B cell (primary cell): ENCODE data around the gene CD40. TPM values are rescaled to one million over a fixed set of nuclear protein-coding genes. Genes with fewer than 3 reads are reported as not detected.
"Not testable (repeated sequence)": the region's sequence is repeated elsewhere in the genome, so short reads cannot be mapped to it uniquely, and the experiment has no call there.

ENCODE experiments used
- ATAC-seq: fragments of 200-7000 bp; cut with Tn5 transposase; one replicate; pipeline ENCODE4 v1.10.0; 2021; ENCODE audit warnings: low read depth, mild to moderate bottlenecking, moderate number of reproducible peaks, moderate library complexity
- CTCF ChIA-PET: fragments of 350-600 bp; sonication (Branson Sonifier 250); formaldehyde crosslinking; loops from one replicate; lab custom pipeline; 2021; ENCODE audit warnings: antibody characterized with exemption, inconsistent platforms; lab: Charles Lee
- POLR2A ChIA-PET: fragments of 350-600 bp; sonication (Branson Sonifier 250); formaldehyde crosslinking; loops from one replicate; lab custom pipeline; 2021; ENCODE audit warnings: antibody characterized with exemption; lab: Charles Lee
- DNase-seq: peaks from one replicate; pipeline ENCODE4 v3.0.0; 2013
- H2AFZ ChIP-seq: 2 replicates; pipeline ENCODE4 v1.6.1; 2012; ENCODE audit warnings: mild to moderate bottlenecking, low read depth, low read length; ENCODE audit not compliant: insufficient read depth, poor library complexity, severe bottlenecking
- H3K27ac ChIP-seq, 2 donors: 1 replicate in 1 of 2; 2 replicates in 1 of 2; pipeline ENCODE4 v1.5.1; 2012 to 2013; ENCODE audit warnings: low read length in 2 of 2, mild to moderate bottlenecking in 2 of 2, moderate library complexity in 1 of 2
- H3K27me3 ChIP-seq, 4 experiments: fragments of 200-600 bp in 1 of 4; sonication (generic) in 1 of 4; replicated peaks in 1 of 4; 1 replicate in 2 of 4; 2 replicates in 2 of 4; pipeline versions ENCODE4 v1.6.1 to v1.7.0; 2013 to 2016; ENCODE audit warnings: low read length in 3 of 4, mild to moderate bottlenecking in 2 of 4, mixed read lengths in 1 of 4, moderate library complexity in 1 of 4; ENCODE audit not compliant: insufficient read depth in 4 of 4, control insufficient read depth in 3 of 4; ENCODE audit errors: control extremely low read depth in 1 of 4
- H3K36me3 ChIP-seq, 2 experiments: replicated peaks in 1 of 2; 1 replicate in 1 of 2; 2 replicates in 1 of 2; pipeline versions ENCODE4 v1.6.1 to v1.7.1; 2013; ENCODE audit warnings: low read length in 1 of 2; ENCODE audit not compliant: insufficient read depth in 2 of 2, control insufficient read depth in 1 of 2; ENCODE audit errors: control extremely low read depth in 1 of 2, extremely low read depth in 1 of 2
- H3K4me1 ChIP-seq, 2 donors: fragments of 200-600 bp in 1 of 2; sonication (generic) in 1 of 2; 1 replicate in 1 of 2; 2 replicates in 1 of 2; pipeline versions ENCODE4 v1.5.1 to v1.6.1; 2013 to 2017; ENCODE audit warnings: low read length in 2 of 2; ENCODE audit not compliant: control insufficient read depth in 2 of 2, insufficient read depth in 2 of 2
- H3K4me2 ChIP-seq: replicated peaks from 2 replicates; pipeline ENCODE3; 2012; ENCODE audit warnings: mild to moderate bottlenecking, low read depth, low read length; ENCODE audit not compliant: poor library complexity, severe bottlenecking
- H3K4me3 ChIP-seq, 5 experiments: fragments of 200-600 bp in 1 of 5; sonication (generic) in 1 of 5; 1 replicate in 3 of 5; 2 replicates in 2 of 5; pipeline versions ENCODE4 v1.5.1 to v1.7.0; 2011 to 2016; ENCODE audit warnings: low read length in 4 of 5, mild to moderate bottlenecking in 4 of 5, low read depth in 2 of 5, control low read depth in 1 of 5, moderate library complexity in 1 of 5; ENCODE audit not compliant: insufficient read depth in 1 of 5; ENCODE audit errors: control extremely low read depth in 1 of 5, extremely low read depth in 1 of 5
- H3K79me2 ChIP-seq: fragments of 200-600 bp; sonication (generic); one replicate; pipeline ENCODE4 v1.6.0; 2016; ENCODE audit warnings: low read length; ENCODE audit not compliant: control insufficient read depth, insufficient read depth
- H3K9ac ChIP-seq: fragments of 200-600 bp; sonication (generic); 2 replicates; pipeline ENCODE4 v1.6.1; 2017; ENCODE audit warnings: mild to moderate bottlenecking, low read length, moderate library complexity
- H3K9me3 ChIP-seq, 3 donors: one replicate each; pipeline versions ENCODE4 v1.6.1 to v1.7.1; 2013; ENCODE audit warnings: low read length in 2 of 3; ENCODE audit not compliant: control insufficient read depth in 2 of 3, insufficient read depth in 1 of 3; ENCODE audit errors: control extremely low read depth in 1 of 3
- H4K20me1 ChIP-seq: 2 replicates; pipeline ENCODE4 v1.6.0; 2012; ENCODE audit warnings: mild to moderate bottlenecking, low read length; ENCODE audit not compliant: insufficient read depth, control insufficient read depth, poor library complexity, severe bottlenecking
- H3K27ac Mint-ChIP-seq: one replicate; pipeline ENCODE4 v1.8.0; 2021; ENCODE audit warnings: mixed read lengths
- H3K27me3 Mint-ChIP-seq: one replicate; pipeline ENCODE4 v1.8.0; 2021; ENCODE audit warnings: mixed read lengths
- H3K4me1 Mint-ChIP-seq: one replicate; pipeline ENCODE4 v1.8.0; 2021; ENCODE audit warnings: mixed read lengths
- H3K4me3 Mint-ChIP-seq: one replicate; pipeline ENCODE4 v1.8.0; 2021; ENCODE audit warnings: mixed read lengths
- H3K9me3 Mint-ChIP-seq: one replicate; pipeline ENCODE4 v1.8.0; 2022; ENCODE audit warnings: mixed read lengths; ENCODE audit not compliant: insufficient read depth
- EZH2 ChIP-seq: IDR thresholded peaks from 2 replicates; pipeline ENCODE4 v1.6.1; 2012; ENCODE audit warnings: borderline replicate concordance, low read depth, mild to moderate bottlenecking, moderate library complexity, low read length; ENCODE audit not compliant: insufficient read depth, poor library complexity, severe bottlenecking
- WGBS: methylation state at CpG from one replicate; pipeline ENCODE4 v1.1.5; 2013; ENCODE audit warnings: missing lambda C conversion rate; ENCODE audit not compliant: insufficient coverage; 5-methylcytosine and 5-hydroxymethylcytosine counted together
- intact Hi-C: fragments of 100-400 bp; cut with micrococcal nuclease; formaldehyde crosslinking; loops from one replicate; pipeline ENCODE4 v1.10.0; 2022
- polyA plus RNA-seq: library from polyadenylated mRNA; depleted of rRNA; stranded (reverse); fragments of >200 nt; gene quantifications from 2 replicates; pipeline ENCODE4 v1.2.3, GENCODE V29; 2012
- total RNA-seq, 2 donors: library from RNA; stranded (reverse); fragments of 120-200 nt in 1 of 2; gene quantifications; 1 replicate in 1 of 2; 2 replicates in 1 of 2; pipeline versions ENCODE4 v1.2.3 to v1.2.4, GENCODE V29; 2013 to 2022
- TF ChIP-seq, protein P1 (sequence below): fragments of 200-600 bp; IDR thresholded peaks from one replicate; pipeline ENCODE4 v1.8.0; 2022; ENCODE audit warnings: antibody characterized with exemption, mild to moderate bottlenecking

CD40 gene
- total and polyA plus RNA-seq, 2 donors (not counting 1 experiment from before 2014, with no cell fraction given) = 210 to 215 TPM

GRCh38 chr20:46100444-46100843, 17.7 kb upstream of the CD40 start:
- H4K20me1 ChIP-seq, intact Hi-C loops, H3K27ac Mint-ChIP-seq, H3K27me3 Mint-ChIP-seq, H3K36me3 ChIP-seq, H3K9me3 Mint-ChIP-seq, H2AFZ ChIP-seq, ATAC-seq, H3K27ac ChIP-seq, H3K9me3 ChIP-seq, H3K9ac ChIP-seq, H3K4me2 ChIP-seq, H3K79me2 ChIP-seq, DNase-seq, H3K27me3 ChIP-seq, H3K4me3 ChIP-seq: not testable (repeated sequence)
- CTCF ChIA-PET = interaction anchor here (0.8 to 6.1 kb wide), 16 partner anchors 8 to 635 kb away, joined by 3 to 65 read pairs (median 5); partner anchors contain the start of gene ELMO2
- peaks cover 15% of the 10 kb centered on the region for H3K4me1 Mint-ChIP-seq
- peaks cover 8 to 12% of the 10 kb centered on the region in 2 donors for H3K4me1 ChIP-seq
- peak overlapping the region; percentile 10 for H3K4me3 Mint-ChIP-seq
- WGBS = 100% methylated on average over 1 of the region's 7 CpGs
- POLR2A ChIA-PET = interaction anchor here (1.2 kb wide), 1 partner anchor 32 kb away, joined by 6 read pairs; no protein-coding TSS in a partner anchor

DNA sequence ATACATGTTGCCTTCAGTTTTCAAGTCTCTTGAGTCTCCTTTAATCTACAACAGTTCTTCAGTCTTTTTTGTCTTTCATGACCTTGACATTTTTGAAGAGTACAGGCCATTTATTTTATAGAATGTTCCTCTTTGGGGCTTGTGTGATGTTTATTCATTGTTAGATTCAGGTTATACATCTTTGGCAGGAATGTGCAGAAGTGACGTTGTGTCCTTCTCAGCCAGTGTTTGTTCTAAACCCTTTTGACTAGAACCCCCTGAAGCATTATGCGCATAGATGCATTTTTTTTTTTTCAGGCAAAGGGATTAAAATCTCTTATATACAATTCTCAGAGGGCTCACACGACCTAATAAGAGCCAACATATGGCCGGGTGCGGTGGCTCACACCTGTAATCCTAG, 17.1 kb upstream of the CD40 start:
- Mint-ChIP-seq H3K4me3 (peak overlapping the region; percentile 10), H3K27ac (no peak overlapping the region), H3K9me3 (no peaks in the 10 kb centered on the region), H3K27me3 (peaks cover 4% of the 10 kb centered on the region), H3K4me1 (peaks cover 15% of the 10 kb centered on the region)
- DNase-seq (no peak), ATAC-seq (no peak)
- H3K36me3 ChIP-seq = no peaks in the 10 kb centered on the region
- no peak overlapping the region for H3K4me3 ChIP-seq
- no peak overlapping the region for H3K9ac ChIP-seq
- no peak overlapping the region for H2AFZ ChIP-seq
- H3K4me2 ChIP-seq = no peak overlapping the region
- H3K4me1 ChIP-seq = peaks cover 8 to 12% of the 10 kb centered on the region in 2 donors
- H3K79me2 ChIP-seq = peaks cover 8% of the 10 kb centered on the region
- no peak for TF ChIP-seq EZH2
- TF ChIP-seq, protein P1, sequence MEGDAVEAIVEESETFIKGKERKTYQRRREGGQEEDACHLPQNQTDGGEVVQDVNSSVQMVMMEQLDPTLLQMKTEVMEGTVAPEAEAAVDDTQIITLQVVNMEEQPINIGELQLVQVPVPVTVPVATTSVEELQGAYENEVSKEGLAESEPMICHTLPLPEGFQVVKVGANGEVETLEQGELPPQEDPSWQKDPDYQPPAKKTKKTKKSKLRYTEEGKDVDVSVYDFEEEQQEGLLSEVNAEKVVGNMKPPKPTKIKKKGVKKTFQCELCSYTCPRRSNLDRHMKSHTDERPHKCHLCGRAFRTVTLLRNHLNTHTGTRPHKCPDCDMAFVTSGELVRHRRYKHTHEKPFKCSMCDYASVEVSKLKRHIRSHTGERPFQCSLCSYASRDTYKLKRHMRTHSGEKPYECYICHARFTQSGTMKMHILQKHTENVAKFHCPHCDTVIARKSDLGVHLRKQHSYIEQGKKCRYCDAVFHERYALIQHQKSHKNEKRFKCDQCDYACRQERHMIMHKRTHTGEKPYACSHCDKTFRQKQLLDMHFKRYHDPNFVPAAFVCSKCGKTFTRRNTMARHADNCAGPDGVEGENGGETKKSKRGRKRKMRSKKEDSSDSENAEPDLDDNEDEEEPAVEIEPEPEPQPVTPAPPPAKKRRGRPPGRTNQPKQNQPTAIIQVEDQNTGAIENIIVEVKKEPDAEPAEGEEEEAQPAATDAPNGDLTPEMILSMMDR = no peak
- no peaks in the 10 kb centered on the region for H3K27me3 ChIP-seq
- ChIA-PET POLR2A (no interaction called here), CTCF (interaction anchor here (0.6 to 6.1 kb wide), 8 partner anchors 12 to 86 kb away, joined by 3 to 65 read pairs (median 5); no protein-coding TSS in a partner anchor)
- intact Hi-C loops = no loop called here
- 89% methylated on average over 3 of the region's 5 CpGs for WGBS
- H4K20me1 ChIP-seq = no peaks in the 10 kb centered on the region
- no peak overlapping the region for H3K27ac ChIP-seq
- no peaks in the 10 kb centered on the region for H3K9me3 ChIP-seq
